Ectodermal cell (in vitro differentiated cells): ENCODE results near the gene FMO1.
"Not testable (repeated sequence)": the region's sequence is repeated elsewhere in the genome, so short reads cannot be mapped to it uniquely, and the experiment has no call there.

ENCODE experiments used
- H3K27ac ChIP-seq: 2 replicates; pipeline ENCODE4 v1.7.0; 2013; ENCODE audit warnings: mild to moderate bottlenecking, low read depth, low read length; ENCODE audit not compliant: insufficient read depth, poor library complexity, severe bottlenecking
- H3K27me3 ChIP-seq: 2 replicates; pipeline ENCODE4 v1.7.0; 2013; ENCODE audit warnings: mild to moderate bottlenecking, low read length; ENCODE audit not compliant: insufficient read depth, control insufficient read depth, poor library complexity, severe bottlenecking
- H3K36me3 ChIP-seq: one replicate; pipeline ENCODE4 v1.7.0; 2013; ENCODE audit warnings: low read length; ENCODE audit not compliant: control insufficient read depth, insufficient read depth
- H3K4me1 ChIP-seq: one replicate; pipeline ENCODE4 v1.7.0; 2013; ENCODE audit warnings: low read length; ENCODE audit not compliant: control insufficient read depth, insufficient read depth
- H3K4me3 ChIP-seq: 2 replicates; pipeline ENCODE4 v1.7.0; 2013; ENCODE audit warnings: low read depth, low read length, control low read depth; ENCODE audit not compliant: insufficient read depth
- H3K9me3 ChIP-seq: 2 replicates; pipeline ENCODE4 v1.7.0; 2013; ENCODE audit warnings: mild to moderate bottlenecking, low read length, moderate library complexity; ENCODE audit not compliant: control insufficient read depth
- WGBS, 2 experiments: methylation state at CpG; one replicate each; pipeline ENCODE4 v1.1.7; 2013; ENCODE audit warnings: missing lambda C conversion rate in 2 of 2; 5-methylcytosine and 5-hydroxymethylcytosine counted together

The FMO1 gene

GRCh38 chr1:171267391-171267790, 19.1 kb downstream of the FMO1 start:
- H3K27ac ChIP-seq = no peak overlapping the region
- H3K27me3 ChIP-seq = no peaks in the 10 kb centered on the region
- H3K9me3 ChIP-seq = no peaks in the 10 kb centered on the region
- H3K4me1 ChIP-seq = no peaks in the 10 kb centered on the region
- WGBS, 2 experiments = 90 to 95% methylated on average over 1 of the region's 1 CpG
- no peaks in the 10 kb centered on the region for H3K36me3 ChIP-seq
- no peak overlapping the region for H3K4me3 ChIP-seq

- WGBS, 2 experiments = 93 to 94% methylated on average over 2 of the region's 2 CpGs
- H3K27ac ChIP-seq = no peak overlapping the region
- no peaks in the 10 kb centered on the region for H3K4me1 ChIP-seq
- H3K4me3 ChIP-seq = no peak overlapping the region
- no peaks in the 10 kb centered on the region for H3K9me3 ChIP-seq
- H3K36me3 ChIP-seq = no peaks in the 10 kb centered on the region
- no peaks in the 10 kb centered on the region for H3K27me3 ChIP-seq
These were observed 22.5 kb downstream of the FMO1 start for GRCh38 chr1:171270806-171271205.

GRCh38 chr1:171277534-171277933, 29.2 kb downstream of the FMO1 start:
- H3K4me3 ChIP-seq = no peak overlapping the region
- no peaks in the 10 kb centered on the region for H3K27me3 ChIP-seq
- H3K4me1 ChIP-seq = no peaks in the 10 kb centered on the region
- H3K27ac ChIP-seq = no peak overlapping the region
- H3K36me3 ChIP-seq = no peaks in the 10 kb centered on the region
- H3K9me3 ChIP-seq = no peaks in the 10 kb centered on the region
- WGBS, 2 experiments = 86 to 100% methylated on average over 1 of the region's 2 CpGs

GRCh38 chr1:171279234-171279633, 30.9 kb downstream of the FMO1 start:
- WGBS, 2 experiments = 86 to 87% methylated on average over 2 of the region's 2 CpGs

GRCh38 chr1:171279678-171280077, 31.4 kb downstream of the FMO1 start:
- H3K27ac ChIP-seq = no peak overlapping the region
- WGBS, 2 experiments = 74 to 94% methylated on average over 2 to 3 of the region's 3 CpGs
- no peak overlapping the region for H3K4me3 ChIP-seq
- no peaks in the 10 kb centered on the region for H3K27me3 ChIP-seq
- no peaks in the 10 kb centered on the region for H3K9me3 ChIP-seq
- no peaks in the 10 kb centered on the region for H3K36me3 ChIP-seq
- H3K4me1 ChIP-seq = no peaks in the 10 kb centered on the region

More at GRCh38 chr1:171279234-171279633, 30.9 kb downstream of the FMO1 start:
- Histone ChIP-seq H3K9me3 (no peaks in the 10 kb centered on the region), H3K36me3 (no peaks in the 10 kb centered on the region), H3K4me1 (no peaks in the 10 kb centered on the region), H3K27ac (no peak overlapping the region), H3K4me3 (no peak overlapping the region), H3K27me3 (no peaks in the 10 kb centered on the region)

GRCh38 chr1:171280599-171280998, 32.3 kb downstream of the FMO1 start:
- no peaks in the 10 kb centered on the region for H3K36me3 ChIP-seq
- H3K27ac ChIP-seq = no peak overlapping the region
- WGBS, 2 experiments = 93 to 95% methylated on average over 7 of the region's 7 CpGs
- no peak overlapping the region for H3K4me3 ChIP-seq
- no peaks in the 10 kb centered on the region for H3K4me1 ChIP-seq
- H3K9me3 ChIP-seq = no peaks in the 10 kb centered on the region
- no peaks in the 10 kb centered on the region for H3K27me3 ChIP-seq

GRCh38 chr1:171286032-171286705, 37.9 kb downstream of the FMO1 start:
- Histone ChIP-seq H3K27ac (no peak overlapping the region), H3K4me1 (no peaks in the 10 kb centered on the region), H3K36me3 (no peaks in the 10 kb centered on the region), H3K9me3 (no peaks in the 10 kb centered on the region), H3K27me3 (no peaks in the 10 kb centered on the region), H3K4me3 (no peak overlapping the region)
- WGBS, 2 experiments = 83 to 92% methylated on average over 4 of the region's 4 CpGs

- no peak overlapping the region for H3K4me3 ChIP-seq
- no peaks in the 10 kb centered on the region for H3K27me3 ChIP-seq
- 92 to 98% methylated on average over 2 of the region's 2 CpGs for WGBS, 2 experiments
- H3K4me1 ChIP-seq = no peaks in the 10 kb centered on the region
- H3K9me3 ChIP-seq = no peaks in the 10 kb centered on the region
- no peak overlapping the region for H3K27ac ChIP-seq
- H3K36me3 ChIP-seq = no peaks in the 10 kb centered on the region
These were observed 42.3 kb downstream of the FMO1 start for GRCh38 chr1:171290621-171291020.

- H3K4me3 ChIP-seq = no peak overlapping the region
- H3K9me3 ChIP-seq = no peaks in the 10 kb centered on the region
- 92 to 94% methylated on average over 1 of the region's 1 CpG for WGBS, 2 experiments
- no peaks in the 10 kb centered on the region for H3K27me3 ChIP-seq
- no peak overlapping the region for H3K27ac ChIP-seq
- no peaks in the 10 kb centered on the region for H3K4me1 ChIP-seq
- no peaks in the 10 kb centered on the region for H3K36me3 ChIP-seq
These were observed 44.5 kb downstream of the FMO1 start for GRCh38 chr1:171292799-171293198.

GRCh38 chr1:171295383-171295782, 47.1 kb downstream of the FMO1 start:
- not testable (repeated sequence) for H3K27me3 ChIP-seq, H3K4me1 ChIP-seq, H3K4me3 ChIP-seq, H3K9me3 ChIP-seq, H3K36me3 ChIP-seq, H3K27ac ChIP-seq
- 92% methylated on average over 7 of the region's 7 CpGs for WGBS, 2 experiments

- Histone ChIP-seq H3K9me3 (peaks cover 3% of the 10 kb centered on the region), H3K4me1 (no peaks in the 10 kb centered on the region), H3K36me3 (no peaks in the 10 kb centered on the region), H3K4me3 (no peak overlapping the region), H3K27ac (no peak overlapping the region), H3K27me3 (no peaks in the 10 kb centered on the region)
- WGBS, 2 experiments = 93 to 99% methylated on average over 2 of the region's 3 CpGs
These were observed 47.5 kb downstream of the FMO1 start for GRCh38 chr1:171295821-171296220.
